H9 (cell line): ENCODE data around the gene PPIF. TPM values are rescaled to one million over a fixed set of nuclear protein-coding genes. Genes with fewer than 3 reads are reported as not detected.

Experiments used
- DNase-seq: peaks from one replicate; pipeline ENCODE4 v3.0.0-alpha.2; 2017
- H2AFZ ChIP-seq: one replicate; pipeline ENCODE4 v1.6.1; 2013; ENCODE audit warnings: mild to moderate bottlenecking, low read length, control low read depth, moderate library complexity
- H2AK5ac ChIP-seq: 2 replicates; pipeline ENCODE4 v1.6.1; 2013; ENCODE audit warnings: low read length, control low read depth, mixed read lengths; ENCODE audit not compliant: insufficient read length
- H2BK120ac ChIP-seq: one replicate; pipeline ENCODE4 v1.6.1; 2013; ENCODE audit warnings: low read depth, mild to moderate bottlenecking, low read length, control low read depth, inconsistent platforms; ENCODE audit not compliant: poor library complexity, severe bottlenecking
- H2BK12ac ChIP-seq: 2 replicates; pipeline ENCODE4 v1.6.1; 2013; ENCODE audit warnings: low read length, control low read depth, mixed read lengths, low read depth; ENCODE audit not compliant: insufficient read length
- H2BK15ac ChIP-seq: 2 replicates; pipeline ENCODE4 v1.6.1; 2013; ENCODE audit warnings: low read depth, low read length, control low read depth
- H2BK20ac ChIP-seq: one replicate; pipeline ENCODE4 v1.6.1; 2013; ENCODE audit warnings: low read depth, mild to moderate bottlenecking, low read length, control low read depth, inconsistent platforms; ENCODE audit not compliant: poor library complexity, severe bottlenecking
- H2BK5ac ChIP-seq: 2 replicates; pipeline ENCODE4 v1.6.1; 2013; ENCODE audit warnings: low read length, control low read depth, mixed read lengths; ENCODE audit not compliant: insufficient read length
- H3K14ac ChIP-seq: 2 replicates; pipeline ENCODE4 v1.6.1; 2013; ENCODE audit warnings: low read length, control low read depth; ENCODE audit not compliant: insufficient read depth
- H3K18ac ChIP-seq: 2 replicates; pipeline ENCODE4 v1.6.1; 2013; ENCODE audit warnings: low read depth, mild to moderate bottlenecking, mixed read lengths, low read length, control low read depth; ENCODE audit not compliant: insufficient read length
- H3K23ac ChIP-seq: 2 replicates; pipeline ENCODE4 v1.6.1; 2013; ENCODE audit warnings: low read length, control low read depth, mixed read lengths, low read depth; ENCODE audit not compliant: insufficient read length
- H3K23me2 ChIP-seq: 2 replicates; pipeline ENCODE4 v1.6.1; 2013; ENCODE audit warnings: low read depth, mild to moderate bottlenecking, mixed read lengths, low read length, control low read depth; ENCODE audit not compliant: insufficient read length, poor library complexity, severe bottlenecking
- H3K27ac ChIP-seq: 2 replicates; pipeline ENCODE4 v1.5.1; 2013; ENCODE audit warnings: low read length, control low read depth, mixed read lengths, low read depth; ENCODE audit not compliant: insufficient read length
- H3K27me3 ChIP-seq: 2 replicates; pipeline ENCODE4 v1.6.1; 2013; ENCODE audit warnings: low read length, control low read depth, inconsistent platforms; ENCODE audit not compliant: insufficient read depth
- H3K4ac ChIP-seq: 2 replicates; pipeline ENCODE4 v1.6.1; 2013; ENCODE audit warnings: low read depth, mild to moderate bottlenecking, control low read depth, inconsistent platforms, low read length, moderate library complexity
- H3K4me1 ChIP-seq: 2 replicates; pipeline ENCODE4 v1.6.1; 2013; ENCODE audit warnings: low read length, control low read depth, inconsistent platforms; ENCODE audit not compliant: insufficient read depth
- H3K4me2 ChIP-seq: 2 replicates; pipeline ENCODE4 v1.6.1; 2013; ENCODE audit warnings: low read length, control low read depth, mixed read lengths; ENCODE audit not compliant: insufficient read length, insufficient read depth
- H3K56ac ChIP-seq: 2 replicates; pipeline ENCODE4 v1.6.1; 2013; ENCODE audit warnings: low read depth, mild to moderate bottlenecking, mixed read lengths, low read length, control low read depth; ENCODE audit not compliant: insufficient read length
- H3K79me1 ChIP-seq: 2 replicates; pipeline ENCODE4 v1.6.1; 2013; ENCODE audit warnings: low read depth, mild to moderate bottlenecking, moderate library complexity, low read length, control low read depth, inconsistent platforms; ENCODE audit not compliant: insufficient read depth, poor library complexity, severe bottlenecking
- H3K79me2 ChIP-seq: 2 replicates; pipeline ENCODE4 v1.6.1; 2013; ENCODE audit warnings: low read length, control low read depth, inconsistent platforms; ENCODE audit not compliant: insufficient read depth
- H3K9ac ChIP-seq: 2 replicates; pipeline ENCODE4 v1.6.1; 2013; ENCODE audit warnings: low read length, control low read depth, mixed read lengths; ENCODE audit not compliant: insufficient read length; ENCODE audit errors: extremely low read depth
- H3K9me3 ChIP-seq: one replicate; pipeline ENCODE4 v1.6.1; 2013; ENCODE audit warnings: low read depth, low read length, inconsistent platforms; ENCODE audit not compliant: control insufficient read depth
- H3T11ph ChIP-seq: one replicate; pipeline ENCODE4 v1.6.1; 2013; ENCODE audit warnings: mild to moderate bottlenecking, low read length, control low read depth, inconsistent platforms
- H4K20me1 ChIP-seq: one replicate; pipeline ENCODE4 v1.6.1; 2013; ENCODE audit not compliant: control insufficient read depth, insufficient read length, insufficient read depth
- H4K5ac ChIP-seq: 2 replicates; pipeline ENCODE4 v1.6.1; 2013; ENCODE audit warnings: low read depth, mild to moderate bottlenecking, mixed read lengths, low read length, control low read depth; ENCODE audit not compliant: insufficient read length
- H4K8ac ChIP-seq: replicated peaks from 2 replicates; pipeline ENCODE4 v1.6.1; 2013; ENCODE audit warnings: low read length, control low read depth, mixed read lengths, low read depth; ENCODE audit not compliant: insufficient read length
- H4K91ac ChIP-seq: 2 replicates; pipeline ENCODE4 v1.6.1; 2013; ENCODE audit warnings: low read depth, mild to moderate bottlenecking, moderate library complexity, mixed read lengths, low read length, control low read depth; ENCODE audit not compliant: insufficient read length
- H3K27ac Mint-ChIP-seq, 3 experiments: 2 replicates in 2 of 3; 3 replicates in 1 of 3; pipeline ENCODE4 v1.8.0; 2020 to 2021; ENCODE audit warnings: mixed read lengths in 3 of 3, mild to moderate bottlenecking in 1 of 3, moderate library complexity in 1 of 3
- H3K27me3 Mint-ChIP-seq: 2 replicates; pipeline ENCODE4 v1.8.0; 2021; ENCODE audit warnings: low read depth, mild to moderate bottlenecking, moderate library complexity, mixed read lengths
- H3K36me3 Mint-ChIP-seq, 3 experiments: 2 replicates in 2 of 3; 3 replicates in 1 of 3; pipeline ENCODE4 v1.8.0; 2020 to 2021; ENCODE audit warnings: low read depth in 3 of 3, mixed read lengths in 3 of 3; ENCODE audit not compliant: insufficient read depth in 1 of 3
- H3K4me1 Mint-ChIP-seq, 2 experiments: 2 replicates each; pipeline ENCODE4 v1.8.0; 2020; ENCODE audit warnings: mixed read lengths in 2 of 2
- H3K4me3 Mint-ChIP-seq, 2 experiments: 2 replicates in 1 of 2; 3 replicates in 1 of 2; pipeline ENCODE4 v1.8.0; 2020 to 2021; ENCODE audit warnings: mild to moderate bottlenecking in 2 of 2, mixed read lengths in 2 of 2, moderate library complexity in 1 of 2
- H3K9me3 Mint-ChIP-seq, 2 experiments: 2 replicates in 1 of 2; 3 replicates in 1 of 2; pipeline ENCODE4 v1.8.0; 2020; ENCODE audit warnings: mild to moderate bottlenecking in 2 of 2, mixed read lengths in 2 of 2, moderate library complexity in 1 of 2
- WGBS: extraction: QIAGEN DNeasy Blood & Tissue Kit; methylation state at CpG from one replicate; pipeline ENCODE4 v1.1.7; 2013; ENCODE audit warnings: missing lambda C conversion rate, low lambda C conversion rate, mixed read lengths; ENCODE audit not compliant: insufficient read length; ENCODE audit errors: extremely low coverage; 5-methylcytosine and 5-hydroxymethylcytosine counted together
- total RNA-seq: library from RNA; stranded (reverse); gene quantifications from 2 replicates; pipeline ENCODE4 v1.2.1, GENCODE V29; 2021
- TF ChIP-seq, protein P1 (sequence below): fragments of 200-600 bp; sonication (generic); conservative IDR thresholded peaks from 3 replicates; pipeline ENCODE4 v1.8.0; 2021; ENCODE audit warnings: antibody characterized with exemption, mild to moderate bottlenecking

The PPIF gene
- total RNA-seq, 1 experiment from 2014 or later: 79.7 TPM

GRCh38 chr10:79333513-79333912, 13.8 kb upstream of the PPIF start:
- Histone ChIP-seq H3K4me1 (no peaks in the 10 kb centered on the region), H3K23me2 (no peaks in the 10 kb centered on the region), H3K14ac (no peak overlapping the region), H3K4ac (no peak overlapping the region), H2BK15ac (no peak overlapping the region), H2BK120ac (no peak overlapping the region), H3K9ac (no peak overlapping the region), H3K27me3 (no peaks in the 10 kb centered on the region), H3K79me1 (no peaks in the 10 kb centered on the region), H3K79me2 (no peaks in the 10 kb centered on the region), H3K4me2 (no peak overlapping the region), H4K91ac (no peak overlapping the region), H3K56ac (no peak overlapping the region), H3K23ac (no peak overlapping the region), H2AFZ (no peak overlapping the region), H2BK20ac (no peak overlapping the region), H2BK5ac (no peak overlapping the region), H2BK12ac (no peak overlapping the region), H3T11ph (no peak overlapping the region), H4K5ac (no peak overlapping the region), H4K20me1 (no peaks in the 10 kb centered on the region), H3K27ac (no peak overlapping the region), H3K9me3 (no peaks in the 10 kb centered on the region), H4K8ac (no peak overlapping the region), H3K18ac (no peak overlapping the region), H2AK5ac (no peak overlapping the region)
- Mint-ChIP-seq H3K27me3 (peaks cover 12% of the 10 kb centered on the region), H3K36me3 (peaks cover 2 to 3% (median 3%) of the 10 kb centered on the region in 3 experiments; a peak in 5 of 7 replicates), H3K4me3 (no peak overlapping the region), H3K4me1 (peaks cover 13% of the 10 kb centered on the region in 2 experiments), H3K27ac (no peak overlapping the region), H3K9me3 (peaks cover 12 to 14% of the 10 kb centered on the region in 2 experiments)
- TF ChIP-seq, protein P1, sequence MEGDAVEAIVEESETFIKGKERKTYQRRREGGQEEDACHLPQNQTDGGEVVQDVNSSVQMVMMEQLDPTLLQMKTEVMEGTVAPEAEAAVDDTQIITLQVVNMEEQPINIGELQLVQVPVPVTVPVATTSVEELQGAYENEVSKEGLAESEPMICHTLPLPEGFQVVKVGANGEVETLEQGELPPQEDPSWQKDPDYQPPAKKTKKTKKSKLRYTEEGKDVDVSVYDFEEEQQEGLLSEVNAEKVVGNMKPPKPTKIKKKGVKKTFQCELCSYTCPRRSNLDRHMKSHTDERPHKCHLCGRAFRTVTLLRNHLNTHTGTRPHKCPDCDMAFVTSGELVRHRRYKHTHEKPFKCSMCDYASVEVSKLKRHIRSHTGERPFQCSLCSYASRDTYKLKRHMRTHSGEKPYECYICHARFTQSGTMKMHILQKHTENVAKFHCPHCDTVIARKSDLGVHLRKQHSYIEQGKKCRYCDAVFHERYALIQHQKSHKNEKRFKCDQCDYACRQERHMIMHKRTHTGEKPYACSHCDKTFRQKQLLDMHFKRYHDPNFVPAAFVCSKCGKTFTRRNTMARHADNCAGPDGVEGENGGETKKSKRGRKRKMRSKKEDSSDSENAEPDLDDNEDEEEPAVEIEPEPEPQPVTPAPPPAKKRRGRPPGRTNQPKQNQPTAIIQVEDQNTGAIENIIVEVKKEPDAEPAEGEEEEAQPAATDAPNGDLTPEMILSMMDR: no peak
- WGBS: no CpG with 5 or more reads among the region's 2 CpGs
- DNase-seq: no peak
